ENCODE measurements around the gene KCNN3. TPM values are rescaled to one million over a fixed set of nuclear protein-coding genes. Genes with fewer than 3 reads are reported as not detected.
A peak's percentile ranks its signal among the peaks of the same experiment; 100 is the strongest.
"Not testable (repeated sequence)": the region's sequence is repeated elsewhere in the genome, so short reads cannot be mapped to it uniquely, and the experiment has no call there.

KCNN3 gene
- 0.40 and 0.61 TPM in 2 replicates for total RNA-seq (2014; rRNA removed; shearing (Covaris generic))
- 0.24 and 3.3 TPM in 2 replicates for polyA plus RNA-seq (2014; cell fraction: nucleus; rRNA removed)

- peak; percentile 95 for DNase-seq (ENCODE audit: extremely low read depth, low read depth)
Observed at GRCh38 chr1:154870115-154870571, at the start of gene KCNN3. KCNN3 (minus strand) TSS chr1:154870281; CDS start chr1:154869964, 317 bp downstream.

- no peak for DNase-seq (ENCODE audit: extremely low read depth, low read depth)
Observed at GRCh38 chr1:154913273-154913672, 43.2 kb upstream of the KCNN3 start.

- DNase-seq (ENCODE audit: extremely low read depth, low read depth), result no peak
Observed at GRCh38 chr1:154912755-154913154, 42.7 kb upstream of the KCNN3 start.

GRCh38 chr1:154911691-154912550, 41.8 kb upstream of the KCNN3 start:
- no peak for DNase-seq (ENCODE audit: extremely low read depth, low read depth)

GRCh38 chr1:154910851-154911250, 40.8 kb upstream of the KCNN3 start:
- DNase-seq (ENCODE audit: extremely low read depth, low read depth), result no peak

GRCh38 chr1:154908937-154909336, 38.9 kb upstream of the KCNN3 start:
- DNase-seq (ENCODE audit: extremely low read depth, low read depth), result no peak

- DNase-seq (ENCODE audit: extremely low read depth, low read depth), result not testable (repeated sequence)
Observed at GRCh38 chr1:154908129-154908528, 38.0 kb upstream of the KCNN3 start.

- peak; percentile 29 for DNase-seq (ENCODE audit: extremely low read depth, low read depth)
Observed at GRCh38 chr1:154906621-154907081, 36.6 kb upstream of the KCNN3 start.

GRCh38 chr1:154902938-154903566, 33.0 kb upstream of the KCNN3 start:
- DNase-seq (ENCODE audit: extremely low read depth, low read depth), result no peak

- no peak for DNase-seq (ENCODE audit: extremely low read depth, low read depth)
Observed at GRCh38 chr1:154901591-154901990, 31.5 kb upstream of the KCNN3 start.

GRCh38 chr1:154899041-154899440, 29.0 kb upstream of the KCNN3 start:
- no peak for DNase-seq (ENCODE audit: extremely low read depth, low read depth)

GRCh38 chr1:154896771-154897286, 26.7 kb upstream of the KCNN3 start:
- no peak for DNase-seq (ENCODE audit: extremely low read depth, low read depth)

- DNase-seq (ENCODE audit: extremely low read depth, low read depth), result no peak
Observed at GRCh38 chr1:154895798-154896197, 25.7 kb upstream of the KCNN3 start.

GRCh38 chr1:154891452-154891851, 21.4 kb upstream of the KCNN3 start:
- no peak for DNase-seq (ENCODE audit: extremely low read depth, low read depth)

- no peak for DNase-seq (ENCODE audit: extremely low read depth, low read depth)
Observed at GRCh38 chr1:154888757-154889156, 18.7 kb upstream of the KCNN3 start.

GRCh38 chr1:154886281-154887015, 16.4 kb upstream of the KCNN3 start:
- no peak for DNase-seq (ENCODE audit: extremely low read depth, low read depth)

- no peak for DNase-seq (ENCODE audit: extremely low read depth, low read depth)
Observed at GRCh38 chr1:154884869-154885701, 15.0 kb upstream of the KCNN3 start.

- no peak for DNase-seq (ENCODE audit: extremely low read depth, low read depth)
Observed at GRCh38 chr1:154883919-154884868, 14.1 kb upstream of the KCNN3 start.

Measured in NCI-H460 (cell line).